Fibroblast of villous mesenchyme (primary cell): ENCODE data around the gene NUDT9. TPM values are rescaled to one million over a fixed set of nuclear protein-coding genes. Genes with fewer than 3 reads are reported as not detected.
"Not testable (repeated sequence)": the region's sequence is repeated elsewhere in the genome, so short reads cannot be mapped to it uniquely, and the experiment has no call there.

Experiments
- DNase-seq: peaks from one replicate; pipeline ENCODE4 v3.0.0-alpha.2; 2010; ENCODE audit warnings: low read depth
- H3K4me3 ChIP-seq: 2 replicates; pipeline ENCODE4 v1.5.1; 2011; ENCODE audit warnings: low read depth, mild to moderate bottlenecking, low read length
- total RNA-seq: library from RNA; depleted of rRNA; stranded (reverse); fragments of >200 nt; gene quantifications from 2 replicates; pipeline ENCODE4 v1.2.3, GENCODE V29; 2012
- TF ChIP-seq, protein P1 (sequence below): IDR thresholded peaks from 2 replicates; pipeline ENCODE4 v1.5.1; 2012; ENCODE audit warnings: low read depth, mild to moderate bottlenecking, low read length; ENCODE audit not compliant: insufficient read depth

The NUDT9 gene
- total RNA-seq, 1 donor, result 13.8 TPM

- TF ChIP-seq, protein P1, sequence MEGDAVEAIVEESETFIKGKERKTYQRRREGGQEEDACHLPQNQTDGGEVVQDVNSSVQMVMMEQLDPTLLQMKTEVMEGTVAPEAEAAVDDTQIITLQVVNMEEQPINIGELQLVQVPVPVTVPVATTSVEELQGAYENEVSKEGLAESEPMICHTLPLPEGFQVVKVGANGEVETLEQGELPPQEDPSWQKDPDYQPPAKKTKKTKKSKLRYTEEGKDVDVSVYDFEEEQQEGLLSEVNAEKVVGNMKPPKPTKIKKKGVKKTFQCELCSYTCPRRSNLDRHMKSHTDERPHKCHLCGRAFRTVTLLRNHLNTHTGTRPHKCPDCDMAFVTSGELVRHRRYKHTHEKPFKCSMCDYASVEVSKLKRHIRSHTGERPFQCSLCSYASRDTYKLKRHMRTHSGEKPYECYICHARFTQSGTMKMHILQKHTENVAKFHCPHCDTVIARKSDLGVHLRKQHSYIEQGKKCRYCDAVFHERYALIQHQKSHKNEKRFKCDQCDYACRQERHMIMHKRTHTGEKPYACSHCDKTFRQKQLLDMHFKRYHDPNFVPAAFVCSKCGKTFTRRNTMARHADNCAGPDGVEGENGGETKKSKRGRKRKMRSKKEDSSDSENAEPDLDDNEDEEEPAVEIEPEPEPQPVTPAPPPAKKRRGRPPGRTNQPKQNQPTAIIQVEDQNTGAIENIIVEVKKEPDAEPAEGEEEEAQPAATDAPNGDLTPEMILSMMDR, result no peak
- DNase-seq, result no peak
- H3K4me3 ChIP-seq, result no peak overlapping the region
These were observed 35.1 kb upstream of the NUDT9 start for GRCh38 chr4:87387237-87387636.

DNA sequence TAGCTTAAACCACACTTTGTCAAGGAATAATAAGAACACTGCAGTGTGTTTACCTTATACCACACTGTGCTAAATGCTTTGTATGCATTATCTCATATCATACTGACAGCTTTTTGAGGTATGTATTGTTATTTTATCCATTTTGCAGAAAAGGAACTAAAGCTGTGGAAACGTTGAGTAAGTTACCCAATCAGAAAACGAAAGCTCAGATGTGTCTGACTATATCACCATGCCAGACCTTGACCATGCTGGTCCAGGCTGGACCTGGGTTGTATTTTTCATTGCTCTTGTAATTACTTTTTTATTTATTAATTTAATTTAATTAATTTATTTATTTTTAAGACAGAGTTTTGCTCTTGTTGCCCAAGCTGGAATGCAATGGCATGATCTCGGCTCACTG is 33.5 kb upstream of the NUDT9 start:
- no peak for DNase-seq
- TF ChIP-seq, protein P1, result no peak
- H3K4me3 ChIP-seq, result peak overlapping the region; percentile 15

DNA sequence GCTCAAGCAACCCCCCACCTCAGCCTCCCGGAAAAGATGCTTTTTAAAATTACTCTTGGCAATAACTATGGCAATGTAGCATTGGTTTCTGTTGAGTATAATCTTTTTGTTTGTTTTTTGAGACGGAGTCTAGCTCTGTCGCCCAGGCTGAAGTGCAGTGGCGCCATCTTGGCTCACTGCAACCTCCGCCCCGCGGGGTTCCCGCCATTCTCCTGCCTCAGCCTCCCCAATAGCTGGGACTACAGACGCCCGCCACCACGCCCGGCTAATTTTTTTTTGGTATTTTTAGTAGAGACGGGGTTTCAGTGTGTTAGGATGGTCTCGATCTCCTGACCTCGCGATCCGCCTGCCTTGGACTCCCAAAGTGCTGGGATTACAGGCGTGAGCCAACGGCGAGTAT is 32.3 kb upstream of the NUDT9 start:
- H3K4me3 ChIP-seq, result peak overlapping the region; percentile 88
- DNase-seq, result not testable (repeated sequence)

DNA sequence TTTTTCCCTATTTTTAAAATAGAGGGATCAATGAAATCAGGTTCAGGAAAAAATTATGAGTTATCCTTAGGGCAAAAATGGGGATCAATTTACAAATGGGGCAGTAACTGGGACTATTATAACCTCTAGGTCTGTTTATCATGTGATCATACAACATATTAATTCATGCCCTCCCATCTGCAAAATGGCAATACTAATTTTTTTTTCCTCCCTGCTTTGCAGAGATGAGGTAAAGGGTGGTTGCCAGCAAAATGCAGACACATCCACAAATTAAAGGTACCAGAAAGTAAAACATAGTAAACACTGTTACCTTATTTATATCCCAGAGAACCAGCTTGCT is 31.9 kb upstream of the NUDT9 start:
- DNase-seq, result peak; percentile 14
- TF ChIP-seq, protein P1, result no peak
- H3K4me3 ChIP-seq, result peak overlapping the region; percentile 88

- H3K4me3 ChIP-seq, result peak within 1 kb of the TSS; percentile 88
- DNase-seq, result peak; percentile 96
- TF ChIP-seq, protein P1, result peak; percentile 19
These were observed 31.3 kb upstream of the NUDT9 start, which contains the start of gene HSD17B11 for GRCh38 chr4:87390891-87391575. HSD17B11 (minus strand) TSS chr4:87391188; CDS start chr4:87391070, 118 bp downstream.

DNA sequence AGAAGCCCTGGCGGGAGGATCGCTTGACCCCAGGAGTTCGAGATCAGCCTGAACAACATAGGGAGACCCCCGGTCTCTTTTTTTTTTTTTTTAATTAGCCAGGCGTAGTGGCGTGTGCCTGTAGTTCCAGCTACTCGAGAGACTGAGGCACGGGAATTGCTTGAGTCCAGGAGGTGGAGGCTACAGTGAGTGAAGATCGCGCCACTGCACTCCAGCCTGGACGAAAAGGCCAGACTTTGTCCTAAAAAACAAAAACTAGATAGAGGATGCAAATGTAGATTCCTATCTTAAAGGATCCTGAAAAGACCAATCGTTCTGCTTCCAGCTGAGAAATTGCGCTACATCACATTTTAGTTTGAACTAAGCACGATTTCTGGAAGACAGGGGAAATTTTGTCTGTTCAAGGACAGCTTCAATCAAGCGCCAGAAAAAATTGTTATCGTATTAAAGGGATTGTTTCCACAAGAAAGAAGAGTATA is 30.8 kb upstream of the NUDT9 start:
- DNase-seq, result no peak
- peak overlapping the region; percentile 88 for H3K4me3 ChIP-seq
- TF ChIP-seq, protein P1, result no peak

DNA sequence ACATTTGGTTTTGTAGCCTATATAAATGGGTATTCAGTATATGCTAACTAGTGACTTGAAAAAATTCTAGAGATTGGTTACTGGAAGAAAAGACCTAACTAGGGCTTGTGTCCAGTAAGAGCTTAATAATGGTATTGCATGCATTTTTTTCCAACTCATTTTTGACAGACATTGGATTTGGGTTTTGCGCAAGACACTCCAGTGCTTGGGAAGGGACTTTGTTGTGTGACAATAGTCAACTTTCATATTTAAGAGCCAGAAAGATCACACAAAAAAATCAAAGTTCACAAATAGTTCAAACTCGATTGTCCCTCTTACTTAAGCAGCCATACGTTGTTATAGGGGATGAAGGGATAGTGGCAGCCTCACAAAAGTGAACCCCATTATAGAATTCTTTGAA is 30.2 kb upstream of the NUDT9 start:
- no peak for DNase-seq
- TF ChIP-seq, protein P1, result no peak
- H3K4me3 ChIP-seq, result no peak overlapping the region

- DNase-seq, result not testable (repeated sequence)
These were observed 27.3 kb upstream of the NUDT9 start for GRCh38 chr4:87395073-87395472.

GRCh38 chr4:87395851-87396250 is 26.5 kb upstream of the NUDT9 start:
- not testable (repeated sequence) for DNase-seq

More at GRCh38 chr4:87395073-87395472, 27.3 kb upstream of the NUDT9 start:
- H3K4me3 ChIP-seq, result not testable (repeated sequence)

More at GRCh38 chr4:87395851-87396250, 26.5 kb upstream of the NUDT9 start:
- H3K4me3 ChIP-seq, result not testable (repeated sequence)
